DND-41 (cell line): ENCODE results near the gene SEMA6A.
"Not testable (repeated sequence)": the region's sequence is repeated elsewhere in the genome, so short reads cannot be mapped to it uniquely, and the experiment has no call there.

Source experiments
- ATAC-seq: fragments of 200-7000 bp; cut with Tn5 transposase; 3 replicates; pipeline ENCODE4 v1.9.1; 2021; ENCODE audit warnings: low read depth; ENCODE audit not compliant: insufficient read depth
- DNase-seq: peaks from one replicate; pipeline ENCODE4 v3.0.0-alpha.2; 2020
- H2AFZ ChIP-seq: 2 replicates; pipeline ENCODE4 v1.6.0; 2012; ENCODE audit warnings: low read depth, low read length
- H3K27ac ChIP-seq: 2 replicates; pipeline ENCODE4 v1.5.1; 2012; ENCODE audit warnings: low read length, inconsistent platforms
- H3K27me3 ChIP-seq: fragments of 200-600 bp; sonication (generic); 2 replicates; pipeline ENCODE4 v1.6.0; 2012; ENCODE audit warnings: low read length, mild to moderate bottlenecking, inconsistent platforms; ENCODE audit not compliant: insufficient read depth, poor library complexity
- H3K36me3 ChIP-seq: 2 replicates; pipeline ENCODE4 v1.5.1; 2012; ENCODE audit warnings: low read length, inconsistent platforms; ENCODE audit not compliant: insufficient read depth
- H3K4me1 ChIP-seq: 2 replicates; pipeline ENCODE4 v1.5.1; 2012; ENCODE audit warnings: mild to moderate bottlenecking, low read length; ENCODE audit not compliant: insufficient read depth
- H3K4me2 ChIP-seq: 2 replicates; pipeline ENCODE4 v1.6.0; 2012; ENCODE audit warnings: mild to moderate bottlenecking, moderate library complexity, low read length, inconsistent platforms; ENCODE audit not compliant: insufficient read depth
- H3K4me3 ChIP-seq, 2 experiments: fragments of 200-600 bp in 1 of 2; shearing (Covaris generic) in 1 of 2; 2 replicates each; pipeline ENCODE4 v1.5.1; 2012 to 2016; ENCODE audit warnings: inconsistent platforms in 2 of 2, low read length in 2 of 2, mild to moderate bottlenecking in 2 of 2, low read depth in 1 of 2, moderate library complexity in 1 of 2
- H3K79me2 ChIP-seq: 2 replicates; pipeline ENCODE4 v1.6.0; 2012; ENCODE audit warnings: low read length, inconsistent platforms; ENCODE audit not compliant: insufficient read depth
- H3K9ac ChIP-seq: 2 replicates; pipeline ENCODE4 v1.6.0; 2012; ENCODE audit warnings: low read depth, mild to moderate bottlenecking, inconsistent platforms, low read length, moderate library complexity
- H3K9me3 ChIP-seq: 2 replicates; pipeline ENCODE4 v1.5.1; 2012; ENCODE audit warnings: low read length, moderate library complexity, mild to moderate bottlenecking, inconsistent platforms; ENCODE audit not compliant: insufficient read depth, severe bottlenecking
- H4K20me1 ChIP-seq: 2 replicates; pipeline ENCODE4 v1.6.0; 2012; ENCODE audit warnings: low read length; ENCODE audit not compliant: insufficient read depth
- CTCF ChIP-seq: IDR thresholded peaks from 2 replicates; pipeline ENCODE4 v1.5.1; 2012; ENCODE audit warnings: borderline replicate concordance, low read length, moderate library complexity, mild to moderate bottlenecking; ENCODE audit not compliant: poor library complexity, severe bottlenecking; ENCODE audit errors: extremely low read depth
- EZH2 ChIP-seq: IDR thresholded peaks from 3 replicates; pipeline ENCODE4 v1.6.1; 2012; ENCODE audit warnings: borderline replicate concordance, low read depth, mild to moderate bottlenecking, moderate library complexity, low read length, inconsistent platforms; ENCODE audit not compliant: severe bottlenecking

SEMA6A gene

GRCh38 chr5:116525674-116526073, 48.9 kb downstream of the SEMA6A start:
- no peaks in the 10 kb centered on the region for H3K27me3 ChIP-seq
- no peak for ATAC-seq
- no peaks in the 10 kb centered on the region for H3K9me3 ChIP-seq
- H2AFZ ChIP-seq, result no peak overlapping the region
- H3K27ac ChIP-seq, result no peak overlapping the region
- no peak for TF ChIP-seq CTCF
- no peak for TF ChIP-seq EZH2
- H3K4me1 ChIP-seq, result no peaks in the 10 kb centered on the region
- no peak overlapping the region for H3K4me2 ChIP-seq
- H3K79me2 ChIP-seq, result no peaks in the 10 kb centered on the region
- no peaks in the 10 kb centered on the region for H3K36me3 ChIP-seq
- no peaks in the 10 kb centered on the region for H4K20me1 ChIP-seq
- H3K9ac ChIP-seq, result no peak overlapping the region
- H3K4me3 ChIP-seq, result no peak overlapping the region
- no peak for DNase-seq

GRCh38 chr5:116524966-116525365, 49.7 kb downstream of the SEMA6A start:
- no peaks in the 10 kb centered on the region for H4K20me1 ChIP-seq
- no peak overlapping the region for H2AFZ ChIP-seq
- TF ChIP-seq EZH2 (no peak), CTCF (no peak)
- H3K36me3 ChIP-seq, result no peaks in the 10 kb centered on the region
- H3K27me3 ChIP-seq, result no peaks in the 10 kb centered on the region
- DNase-seq (no peak), ATAC-seq (no peak)
- H3K4me1 ChIP-seq, result no peaks in the 10 kb centered on the region
- H3K27ac ChIP-seq, result no peak overlapping the region
- no peak overlapping the region for H3K4me3 ChIP-seq
- H3K9ac ChIP-seq, result no peak overlapping the region
- H3K9me3 ChIP-seq, result no peaks in the 10 kb centered on the region
- H3K79me2 ChIP-seq, result no peaks in the 10 kb centered on the region
- no peak overlapping the region for H3K4me2 ChIP-seq

DNA sequence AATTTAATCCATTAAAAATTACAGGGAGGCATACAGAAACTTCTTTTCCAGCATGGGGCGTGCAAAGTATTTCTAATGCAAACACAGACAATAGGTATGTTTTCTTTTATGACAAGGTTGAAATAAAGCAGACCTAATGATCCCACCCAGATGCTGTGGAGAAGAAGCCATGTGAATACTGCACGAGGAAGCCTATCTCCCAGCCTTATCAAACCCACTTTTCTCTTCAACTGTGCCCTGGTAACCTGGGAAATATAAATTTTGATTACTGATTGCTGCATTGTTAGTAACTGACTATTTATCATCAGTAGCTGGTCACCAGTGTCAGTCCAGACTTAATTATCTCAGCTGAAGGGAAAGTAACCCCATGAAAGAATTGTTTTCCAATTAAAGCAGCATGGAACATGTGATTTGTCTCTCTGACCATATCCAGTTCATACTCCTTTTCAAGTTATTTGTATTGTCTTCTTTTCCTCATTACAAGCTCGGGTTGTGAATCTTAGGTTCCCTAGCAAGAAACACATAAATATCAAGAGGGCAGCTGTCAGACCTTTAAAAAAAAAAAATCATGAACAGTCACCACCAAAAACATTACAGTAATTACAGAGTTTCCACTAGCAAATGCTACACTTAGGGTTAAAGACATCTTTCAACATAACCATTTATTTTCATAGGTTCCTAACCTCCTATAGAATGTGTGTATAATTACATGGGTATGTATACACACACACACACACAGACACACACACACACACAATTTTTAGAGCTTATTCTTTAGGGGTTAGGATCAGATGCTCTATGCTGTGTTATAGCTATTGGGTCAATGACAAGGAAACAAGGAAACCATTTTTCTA, 50.3 kb downstream of the SEMA6A start:
- no peak for ATAC-seq
- no peak overlapping the region for H2AFZ ChIP-seq
- DNase-seq, result no peak
- H3K79me2 ChIP-seq, result no peaks in the 10 kb centered on the region
- H3K27me3 ChIP-seq, result no peaks in the 10 kb centered on the region
- H4K20me1 ChIP-seq, result no peaks in the 10 kb centered on the region
- H3K4me2 ChIP-seq, result no peak overlapping the region
- no peaks in the 10 kb centered on the region for H3K4me1 ChIP-seq
- H3K27ac ChIP-seq, result no peak overlapping the region
- H3K9ac ChIP-seq, result no peak overlapping the region
- no peaks in the 10 kb centered on the region for H3K9me3 ChIP-seq
- no peaks in the 10 kb centered on the region for H3K36me3 ChIP-seq
- no peak for TF ChIP-seq CTCF
- no peak for TF ChIP-seq EZH2
- H3K4me3 ChIP-seq, result no peak overlapping the region

- not testable (repeated sequence) for H3K36me3 ChIP-seq, H3K27ac ChIP-seq, H3K79me2 ChIP-seq, ATAC-seq, H3K4me2 ChIP-seq, DNase-seq, H3K27me3 ChIP-seq, H3K4me1 ChIP-seq, H3K9ac ChIP-seq, H3K9me3 ChIP-seq, H3K4me3 ChIP-seq, H4K20me1 ChIP-seq, H2AFZ ChIP-seq
Measured at GRCh38 chr5:116523182-116523581, 51.4 kb downstream of the SEMA6A start.
